GM19452 (cell line): ENCODE measurements around the gene SAMHD1.
A peak's percentile ranks its signal among the peaks of the same experiment; 100 is the strongest.
"Not testable (repeated sequence)": the region's sequence is repeated elsewhere in the genome, so short reads cannot be mapped to it uniquely, and the experiment has no call there.

Source experiments
- ATAC-seq: cut with Tn5 transposase; IDR thresholded peaks from one replicate; pipeline ENCODE4 v1.9.1; 2021; ENCODE audit not compliant: unreplicated experiment

The SAMHD1 gene

DNA sequence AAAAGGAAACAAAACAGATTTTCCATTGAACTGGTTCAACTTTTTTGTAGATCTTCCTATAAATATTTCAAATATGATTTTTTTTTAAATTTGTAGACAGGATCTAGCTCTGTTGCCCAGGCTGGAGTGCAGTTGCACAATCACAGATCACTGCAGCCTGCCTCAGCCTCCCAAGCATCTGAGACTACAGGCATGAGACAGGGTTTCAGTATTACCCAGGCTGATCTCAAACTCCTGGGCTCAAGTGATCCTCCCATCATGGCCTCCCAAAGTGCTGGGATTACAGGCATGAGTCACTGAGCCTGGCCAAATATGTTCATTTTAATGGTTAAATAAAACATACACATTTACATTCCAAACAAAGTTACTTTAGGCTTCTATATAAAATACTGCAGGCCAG is 33.6 kb downstream of the SAMHD1 start:
- no peak for ATAC-seq

- ATAC-seq = no peak
These were observed 34.3 kb downstream of the SAMHD1 start for GRCh38 chr20:36917240-36917639.

DNA sequence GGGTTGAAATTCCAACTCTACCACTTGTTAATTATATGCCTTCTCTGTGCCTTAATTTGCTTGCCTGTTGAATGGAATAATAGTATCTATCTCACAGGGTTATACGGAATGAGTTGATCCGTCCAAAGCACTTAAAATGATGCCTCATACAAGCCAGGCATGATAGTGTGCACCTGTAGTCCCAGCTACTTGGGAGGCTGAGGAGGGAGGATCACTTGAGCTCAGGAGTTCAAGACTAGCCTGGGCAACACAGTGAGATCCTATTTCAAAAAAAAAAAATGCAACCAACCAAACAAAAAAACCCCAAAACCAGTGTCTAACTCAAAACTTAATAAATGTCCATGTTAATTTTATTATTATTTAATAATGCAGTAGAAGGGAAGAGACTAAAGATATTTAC is 35.3 kb downstream of the SAMHD1 start:
- no peak for ATAC-seq

- no peak for ATAC-seq
These were observed 42.9 kb downstream of the SAMHD1 start for GRCh38 chr20:36908603-36909002.

GRCh38 chr20:36906086-36906485 is 45.4 kb downstream of the SAMHD1 start:
- ATAC-seq = not testable (repeated sequence)

DNA sequence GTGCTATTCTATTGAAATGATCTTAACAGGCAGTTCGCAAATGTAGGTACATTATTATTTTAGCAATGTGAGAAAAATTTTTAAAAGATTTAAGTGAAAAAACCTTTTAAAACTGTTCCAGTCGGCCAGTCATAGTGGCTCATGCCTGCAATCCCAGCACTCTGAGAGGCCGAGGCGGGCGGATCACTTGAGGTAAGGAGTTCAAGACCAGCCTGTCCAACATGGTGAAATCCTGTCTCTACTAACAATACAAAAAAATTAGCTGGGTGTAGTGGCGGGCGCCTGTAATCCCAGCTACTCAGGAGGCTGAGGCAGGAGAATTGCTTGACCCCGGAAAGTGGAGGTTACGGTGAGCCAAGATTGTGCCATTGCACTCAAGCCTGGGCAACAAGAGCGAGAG is 45.9 kb downstream of the SAMHD1 start:
- ATAC-seq = not testable (repeated sequence)

- ATAC-seq = no peak
These were observed 46.8 kb downstream of the SAMHD1 start for GRCh38 chr20:36904690-36905089.

DNA sequence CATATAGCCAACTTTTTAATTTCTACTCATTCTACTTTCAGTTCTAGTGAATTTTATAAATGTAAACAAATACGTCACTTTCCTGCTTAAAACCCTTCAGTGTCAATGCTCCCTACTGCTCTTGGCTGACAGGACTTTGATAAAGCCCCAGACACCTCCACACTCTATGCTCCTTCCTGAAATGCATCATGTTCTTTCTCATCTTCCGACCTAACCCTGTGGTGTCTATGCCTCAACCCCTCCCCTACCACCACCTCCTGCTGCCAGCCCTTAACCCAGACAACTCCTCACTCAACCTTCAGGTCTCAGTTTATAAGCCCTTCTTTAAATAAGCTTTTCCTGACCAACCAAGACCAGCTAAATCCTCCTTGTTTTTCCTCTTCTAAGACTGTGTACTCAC is 56.5 kb downstream of the SAMHD1 start:
- no peak for ATAC-seq

GRCh38 chr20:36893801-36894200 is 57.7 kb downstream of the SAMHD1 start:
- no peak for ATAC-seq

DNA sequence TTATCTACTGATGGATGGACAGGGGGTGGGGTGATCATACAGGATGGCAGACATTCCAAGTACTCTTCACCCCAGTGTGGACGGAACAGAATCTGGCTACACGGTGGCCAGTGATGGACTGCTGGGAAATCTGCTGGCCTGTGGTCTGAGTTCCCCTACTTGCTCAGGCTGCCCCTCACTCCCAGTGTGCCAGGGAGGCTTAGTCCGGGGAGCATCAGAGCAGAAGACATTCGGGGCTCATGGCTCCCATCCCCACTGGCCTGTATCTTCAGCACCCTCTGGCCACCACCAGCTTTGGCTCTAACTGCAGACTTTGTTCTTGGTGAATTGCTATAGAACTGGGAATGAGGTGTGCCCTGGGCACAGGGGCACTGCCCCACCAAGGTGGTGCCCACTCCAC is 60.3 kb downstream of the SAMHD1 start:
- no peak for ATAC-seq

- no peak for ATAC-seq
These were observed 60.9 kb downstream of the SAMHD1 start for GRCh38 chr20:36890586-36890985.

DNA sequence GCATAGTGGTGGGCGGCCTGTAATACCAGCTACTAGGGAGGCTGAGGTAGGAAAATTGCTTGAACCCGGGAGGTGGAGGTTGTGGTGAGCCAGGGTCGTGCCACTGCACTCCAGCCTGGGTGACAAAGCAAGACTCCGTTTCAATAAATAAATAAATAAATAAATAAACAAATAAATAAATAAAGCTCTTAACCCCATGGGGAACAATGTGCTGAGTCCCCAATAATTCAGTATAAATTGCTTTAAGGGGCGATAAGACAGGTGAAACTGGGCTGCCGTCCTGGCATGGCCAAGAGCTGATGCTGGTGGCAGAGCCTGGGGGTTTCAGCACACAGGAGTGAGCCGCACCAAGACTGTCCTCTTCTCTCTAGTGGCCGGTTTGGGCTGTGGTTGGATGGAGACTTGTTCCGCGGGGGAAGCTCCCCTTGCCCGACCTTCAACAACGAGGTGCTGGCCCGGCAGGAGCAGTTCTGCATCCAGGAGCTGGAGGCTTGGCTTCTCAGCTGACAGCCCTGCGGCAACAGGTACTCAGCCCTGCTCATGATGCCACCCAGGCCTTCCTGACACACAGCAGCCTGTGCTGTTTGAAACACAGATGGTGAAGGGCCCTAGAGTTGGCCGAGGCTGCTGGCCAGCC is 62.5 kb downstream of the SAMHD1 start:
- ATAC-seq = no peak

DNA sequence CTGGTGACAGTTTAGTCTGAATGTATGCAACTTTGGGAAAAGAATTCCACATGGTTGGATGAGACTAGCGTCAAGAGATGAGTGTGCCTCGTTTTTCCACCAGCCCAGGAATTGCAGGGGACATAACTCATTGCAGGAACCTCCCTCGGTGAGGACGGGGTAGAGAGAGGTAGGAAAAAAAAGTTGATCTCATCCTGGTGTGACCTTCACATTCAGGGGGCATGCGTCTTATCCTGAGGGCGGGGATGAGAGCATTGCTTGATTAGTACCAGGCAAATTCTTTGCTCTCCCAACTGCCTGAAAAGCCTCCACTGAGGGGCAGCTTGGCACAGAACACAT is 63.8 kb downstream of the SAMHD1 start:
- ATAC-seq = no peak

DNA sequence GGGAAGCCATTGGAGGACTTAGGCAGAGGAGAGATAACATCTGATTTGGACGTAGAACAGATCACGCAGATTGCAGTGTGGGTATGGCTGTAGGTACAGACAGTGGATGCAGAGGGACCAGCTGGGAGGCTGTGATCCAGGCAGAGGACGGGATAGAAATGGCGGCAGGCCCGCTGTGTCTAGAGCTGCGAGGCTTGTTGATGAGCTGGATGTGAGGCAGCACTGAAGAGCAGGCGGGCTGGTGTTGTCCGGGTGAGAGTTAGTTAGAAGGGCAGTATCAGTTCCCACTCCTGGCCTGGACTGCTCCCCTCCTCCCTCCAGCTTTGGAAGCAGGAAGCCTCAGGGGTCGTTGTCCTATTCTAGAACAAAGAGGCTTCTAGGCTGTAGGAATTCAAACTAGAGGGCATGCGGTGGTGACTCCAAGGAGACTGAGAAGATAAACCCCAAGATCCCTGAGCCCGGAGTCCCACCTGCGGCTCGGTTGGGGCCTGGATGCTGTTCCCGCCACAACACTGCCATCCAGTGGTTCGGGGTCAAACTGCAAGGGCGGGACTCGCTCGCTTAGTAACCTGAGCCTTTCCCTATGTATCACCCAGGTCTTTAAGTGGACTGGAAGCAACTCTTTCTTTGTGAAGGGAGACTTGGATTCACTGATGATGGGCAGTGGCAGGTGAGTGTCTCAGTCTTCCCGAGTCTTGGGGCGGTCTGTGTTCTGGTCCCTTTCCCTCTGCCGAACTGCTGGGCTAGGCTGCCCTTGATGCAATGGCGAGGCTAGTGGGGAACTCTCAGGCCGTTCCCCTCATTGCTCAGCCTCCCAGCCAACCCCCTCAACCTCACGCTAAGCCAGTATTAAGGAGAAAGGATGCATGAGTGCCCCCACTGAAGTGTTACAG is 64.4 kb downstream of the SAMHD1 start:
- peak; percentile 66 for ATAC-seq

DNA sequence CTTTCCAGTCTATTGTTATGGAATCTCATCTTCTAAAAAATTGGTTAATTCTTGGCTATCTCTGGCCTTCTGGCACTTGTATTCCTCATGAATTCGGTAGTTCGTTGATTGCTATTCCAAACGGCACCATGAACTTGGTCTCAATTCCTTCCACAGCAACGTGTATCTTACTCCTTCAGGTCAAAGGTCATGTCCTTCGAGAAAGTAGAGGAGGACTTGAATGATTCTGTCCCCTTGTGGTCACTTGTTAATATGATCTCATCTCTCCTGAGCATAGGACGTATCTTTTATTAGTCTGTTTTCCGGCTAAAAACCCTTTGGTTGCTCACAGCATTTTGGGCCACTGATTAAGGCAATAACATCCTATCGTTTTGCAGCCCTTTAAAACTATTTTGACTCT is 66.2 kb downstream of the SAMHD1 start:
- ATAC-seq = no peak

- no peak for ATAC-seq
These were observed 67.5 kb downstream of the SAMHD1 start for GRCh38 chr20:36883977-36884535.

GRCh38 chr20:36881888-36882287 is 69.6 kb downstream of the SAMHD1 start:
- ATAC-seq = no peak

GRCh38 chr20:36881331-36881730 is 70.2 kb downstream of the SAMHD1 start:
- no peak for ATAC-seq

DNA sequence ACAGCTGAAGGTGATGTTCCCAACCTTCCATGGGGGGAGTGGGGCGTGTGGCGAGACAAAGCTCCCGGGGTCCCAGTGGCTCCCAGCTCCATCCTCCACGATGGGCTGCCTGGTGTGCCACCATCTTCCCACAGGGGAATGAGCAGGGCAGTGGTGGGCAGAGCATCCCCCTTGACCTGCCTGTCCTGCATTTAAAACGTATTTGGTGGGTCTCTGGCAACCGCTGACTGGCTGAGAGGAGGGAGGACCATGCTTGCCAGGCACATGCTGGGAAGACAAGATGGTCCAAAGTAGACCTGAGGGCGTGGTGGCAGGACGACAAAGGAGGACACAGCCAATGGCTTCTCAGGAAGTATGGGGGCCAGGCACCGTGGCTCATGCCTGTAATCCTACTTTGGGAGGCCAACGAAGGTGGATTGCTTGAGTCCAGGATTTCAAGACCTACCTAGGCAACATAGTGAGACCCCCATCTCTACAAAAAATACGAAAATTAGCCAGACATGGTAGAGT is 70.7 kb downstream of the SAMHD1 start:
- ATAC-seq = no peak

- ATAC-seq = no peak
These were observed 72.6 kb downstream of the SAMHD1 start for GRCh38 chr20:36878941-36879340.

DNA sequence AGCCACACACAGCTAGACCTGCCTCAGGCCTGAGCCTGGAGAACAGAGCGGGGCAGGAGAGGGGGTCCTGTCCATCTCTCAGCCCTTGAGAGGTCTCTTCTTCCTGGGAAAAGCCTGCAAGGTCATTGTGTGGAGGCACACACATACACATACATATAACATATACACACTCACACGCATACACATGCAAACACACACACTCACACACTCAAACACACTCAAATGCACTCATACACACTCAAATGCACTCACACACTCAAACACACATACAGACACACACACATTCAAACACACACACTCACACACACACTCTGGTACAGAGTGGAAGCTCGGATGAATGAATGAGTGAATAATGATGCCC is 75.1 kb downstream of the SAMHD1 start:
- no peak for ATAC-seq
